Activated CD4-positive, alpha-beta T cell treated with anti-CD3 and anti-CD28 coated beads, Interleukin-10, Interleukin-2, amounts not matched to agents 100 ng/mL and 50 ng/mL, durations not matched to agents 16 hours and 8 hours (primary cell): ENCODE measurements around the gene SCAI.
"Not testable (repeated sequence)": the region's sequence is repeated elsewhere in the genome, so short reads cannot be mapped to it uniquely, and the experiment has no call there.

Experiments
- DNase-seq: peaks from one replicate; pipeline ENCODE4 v3.0.0-alpha.2; 2020

Gene SCAI

GRCh38 chr9:125143377-125144090 is at the start of gene SCAI:
Gene SCAI, minus strand, starts transcription at chr9:125143528. Its CDS starts 91 bp downstream, at chr9:125143437.
- DNase-seq, result peak; percentile 100

GRCh38 chr9:125190361-125190801 is 47.1 kb upstream of the SCAI start:
- DNase-seq, result peak; percentile 29

GRCh38 chr9:125189361-125190289 is 46.3 kb upstream of the SCAI start, which contains the start of gene PPP6C:
Gene PPP6C, minus strand, starts transcription at chr9:125189803. Its CDS starts 85 bp downstream, at chr9:125189718.
- peak; percentile 98 for DNase-seq

- DNase-seq, result peak; percentile 37
Measured at GRCh38 chr9:125189011-125189360, 45.7 kb upstream of the SCAI start.

GRCh38 chr9:125183561-125183960 is 40.2 kb upstream of the SCAI start:
- no peak for DNase-seq

- DNase-seq, result no peak
Measured at GRCh38 chr9:125183054-125183453, 39.7 kb upstream of the SCAI start.

- not testable (repeated sequence) for DNase-seq
Measured at GRCh38 chr9:125181756-125182155, 38.4 kb upstream of the SCAI start.

- no peak for DNase-seq
Measured at GRCh38 chr9:125180876-125181275, 37.5 kb upstream of the SCAI start.

- DNase-seq, result not testable (repeated sequence)
Measured at GRCh38 chr9:125179776-125180175, 36.4 kb upstream of the SCAI start.

GRCh38 chr9:125177888-125178287 is 34.6 kb upstream of the SCAI start:
- DNase-seq, result no peak

- no peak for DNase-seq
Measured at GRCh38 chr9:125176636-125177035, 33.3 kb upstream of the SCAI start.

GRCh38 chr9:125172031-125172755 is 28.9 kb upstream of the SCAI start:
- no peak for DNase-seq

- DNase-seq, result no peak
Measured at GRCh38 chr9:125169895-125170294, 26.6 kb upstream of the SCAI start.

- no peak for DNase-seq
Measured at GRCh38 chr9:125166762-125167161, 23.4 kb upstream of the SCAI start.

GRCh38 chr9:125162891-125163290 is 19.6 kb upstream of the SCAI start:
- not testable (repeated sequence) for DNase-seq

GRCh38 chr9:125161284-125161918 is 18.1 kb upstream of the SCAI start:
- DNase-seq, result no peak

GRCh38 chr9:125160750-125161149 is 17.4 kb upstream of the SCAI start:
- no peak for DNase-seq

- DNase-seq, result no peak
Measured at GRCh38 chr9:125156551-125156950, 13.2 kb upstream of the SCAI start.

- no peak for DNase-seq
Measured at GRCh38 chr9:125153712-125154367, 10.5 kb upstream of the SCAI start.

GRCh38 chr9:125151730-125152129 is 8.4 kb upstream of the SCAI start:
- DNase-seq, result no peak

- DNase-seq, result no peak
Measured at GRCh38 chr9:125150349-125151245, 7.3 kb upstream of the SCAI start.
